Measurements from ENCODE around the gene RNF41. TPM values are rescaled to one million over a fixed set of nuclear protein-coding genes. Genes with fewer than 3 reads are reported as not detected.
A peak's percentile ranks its signal among the peaks of the same experiment; 100 is the strongest.

RNF41 gene
- total RNA-seq, 1 donor from 2014 or later: 25.1 TPM

DNA sequence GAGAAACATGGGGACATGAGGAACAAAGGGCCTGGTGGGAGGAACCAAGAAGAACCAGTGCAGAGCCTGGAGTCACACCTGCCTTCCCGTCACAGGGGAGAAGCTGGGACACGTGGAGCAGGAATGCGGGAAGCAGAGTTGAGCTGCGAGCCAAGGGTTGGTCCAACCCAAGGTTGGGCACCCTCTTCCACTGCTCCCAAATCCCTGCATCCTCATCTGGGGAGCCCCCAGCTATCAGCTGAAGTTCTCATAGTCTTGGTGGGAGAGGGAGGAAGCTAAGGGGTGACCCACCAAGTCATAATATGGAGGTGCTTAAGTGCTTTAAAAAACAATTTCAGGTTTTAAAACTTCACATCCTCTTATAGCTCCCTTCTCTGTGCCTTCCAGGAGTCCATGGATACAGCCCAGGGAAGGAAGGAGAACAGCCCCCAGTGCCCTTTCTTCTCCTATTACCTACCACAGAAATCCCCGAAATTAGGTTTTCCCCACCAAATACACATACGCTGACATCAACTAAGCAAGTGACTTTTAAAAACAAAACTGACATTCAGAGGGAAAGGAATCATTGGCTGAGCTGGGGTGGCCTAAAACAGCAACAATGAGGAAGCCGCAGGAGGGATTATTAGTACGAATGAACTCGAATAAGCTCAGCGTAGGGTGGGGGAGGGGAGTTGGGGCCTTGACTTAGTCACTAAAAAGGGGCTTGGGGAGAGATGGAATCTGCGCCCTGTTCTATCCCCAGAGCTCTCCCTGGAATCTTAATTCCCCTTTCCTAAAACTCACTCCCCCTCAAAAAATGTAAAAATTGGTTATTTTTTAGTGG is 59.0 kb downstream of the RNF41 start:
- H3K4me3 ChIP-seq (ENCODE audit: low read depth, low read length): no peak overlapping the region
- TF ChIP-seq CTCF (conservative IDR thresholded peaks at IDR 0.05; ENCODE audit: low read depth, low read length): no peak
- no peak for DNase-seq (ENCODE audit: low read depth)

DNA sequence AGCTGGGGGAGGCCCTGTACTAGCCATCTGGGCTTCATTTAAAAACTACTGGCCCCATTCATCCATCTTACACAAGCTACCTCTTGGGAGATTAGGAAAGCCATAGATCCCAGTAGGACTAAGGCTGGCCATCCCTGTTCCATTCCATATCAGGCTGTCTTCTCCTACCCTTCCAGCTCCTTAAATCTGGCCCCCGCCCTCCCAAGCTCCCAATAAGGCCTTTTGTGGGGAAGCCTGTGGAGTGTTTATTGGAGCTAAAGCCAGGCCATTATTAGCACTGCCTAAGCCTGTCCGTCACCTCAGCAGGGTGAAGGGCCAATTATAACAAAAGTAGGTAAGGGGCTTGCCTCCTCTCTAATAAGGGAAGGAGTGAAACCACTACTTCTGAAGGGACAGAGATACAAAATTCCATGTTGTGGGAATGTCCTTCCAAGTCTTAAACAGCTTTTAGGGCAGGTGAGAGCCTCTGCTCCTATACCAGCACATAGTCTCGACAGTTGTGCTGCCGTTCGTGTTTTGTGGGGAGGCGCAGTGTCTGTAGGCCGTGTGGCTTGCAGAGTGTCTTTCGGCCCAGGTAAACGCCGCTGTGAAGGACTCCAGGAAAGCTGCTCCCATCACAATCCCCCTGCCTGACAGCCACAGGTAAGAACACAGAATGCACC is 59.9 kb downstream of the RNF41 start:
- no peak overlapping the region for H3K4me3 ChIP-seq (ENCODE audit: low read depth, low read length)
- TF ChIP-seq CTCF (conservative IDR thresholded peaks at IDR 0.05; ENCODE audit: low read depth, low read length): no peak
- DNase-seq (ENCODE audit: low read depth): no peak

DNA sequence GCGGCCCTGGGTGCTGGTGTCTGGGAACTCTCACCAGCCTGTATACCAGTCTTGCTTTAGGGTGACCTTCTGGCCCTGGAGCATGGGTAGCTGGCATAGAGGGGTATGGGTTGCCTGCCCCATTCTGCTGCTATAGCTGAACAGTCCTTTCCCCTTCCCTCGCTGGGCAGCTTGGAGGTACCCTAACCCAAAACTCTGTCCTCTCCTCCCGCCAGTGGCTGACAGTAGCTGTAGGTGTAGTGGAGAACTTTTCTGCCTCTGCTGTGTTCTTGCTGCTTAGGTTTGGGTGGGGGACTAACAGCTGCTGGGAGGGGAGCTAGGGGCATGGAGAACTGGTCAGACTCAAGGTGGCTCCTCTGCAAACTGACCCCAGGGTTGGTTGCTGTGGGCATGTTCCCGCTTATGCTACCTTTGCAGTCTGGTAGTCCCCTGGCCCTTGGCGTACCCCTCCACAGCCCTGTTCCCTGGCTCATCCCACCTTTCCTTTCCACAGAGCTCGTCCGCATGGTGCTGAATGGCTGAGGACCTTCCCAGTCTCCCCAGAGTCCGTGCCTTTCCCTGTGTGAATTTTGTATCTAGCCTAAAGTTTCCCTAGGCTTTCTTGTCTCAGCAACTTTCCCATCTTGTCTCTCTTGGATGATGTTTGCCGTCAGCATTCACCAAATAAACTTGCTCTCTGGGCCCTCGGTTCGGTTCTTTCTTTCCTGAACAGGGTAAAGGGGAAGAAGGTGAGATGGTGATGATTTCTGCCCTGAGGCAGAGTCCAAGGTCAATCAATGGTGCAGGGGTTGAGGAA is 60.6 kb downstream of the RNF41 start:
- H3K4me3 ChIP-seq (ENCODE audit: low read depth, low read length): peak overlapping the region; percentile 92
- DNase-seq (ENCODE audit: low read depth): no peak
- TF ChIP-seq CTCF (conservative IDR thresholded peaks at IDR 0.05; ENCODE audit: low read depth, low read length): no peak

DNA sequence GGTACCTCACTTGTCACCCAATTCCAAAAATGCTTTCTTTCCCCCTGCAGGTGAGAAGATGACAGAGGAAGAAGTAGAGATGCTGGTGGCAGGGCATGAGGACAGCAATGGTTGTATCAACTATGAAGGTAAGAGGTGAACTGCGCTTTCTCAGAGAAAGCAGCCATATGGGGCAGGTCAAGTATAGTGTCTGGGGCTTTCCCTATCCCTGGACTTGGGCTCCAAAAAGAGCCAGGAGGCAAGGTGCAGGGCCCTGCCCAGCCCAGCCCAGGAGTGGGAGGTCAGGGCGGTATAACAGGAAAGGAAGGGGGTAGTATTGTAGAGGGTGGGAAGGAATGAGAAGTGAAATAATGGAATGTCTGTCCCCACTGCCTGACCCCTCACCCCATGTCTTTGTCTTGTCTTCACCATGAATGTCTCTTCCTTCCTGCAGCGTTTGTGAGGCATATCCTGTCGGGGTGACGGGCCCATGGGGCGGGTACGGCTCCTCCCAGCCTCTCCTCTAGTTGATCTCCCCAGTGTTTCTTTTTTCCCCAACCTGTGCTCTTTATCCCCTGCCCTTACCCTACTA is 61.4 kb downstream of the RNF41 start:
- no peak for TF ChIP-seq CTCF (conservative IDR thresholded peaks at IDR 0.05; ENCODE audit: low read depth, low read length)
- peak overlapping the region; percentile 92 for H3K4me3 ChIP-seq (ENCODE audit: low read depth, low read length)
- DNase-seq (ENCODE audit: low read depth): no peak

GRCh38 chr12:56159482-56160192 is 62.1 kb downstream of the RNF41 start:
- no peak for DNase-seq (ENCODE audit: low read depth)
- TF ChIP-seq CTCF (conservative IDR thresholded peaks at IDR 0.05; ENCODE audit: low read depth, low read length): no peak
- H3K4me3 ChIP-seq (ENCODE audit: low read depth, low read length): peak overlapping the region; percentile 92

GRCh38 chr12:56158926-56159461 is 62.7 kb downstream of the RNF41 start:
- peak overlapping the region; percentile 92 for H3K4me3 ChIP-seq (ENCODE audit: low read depth, low read length)
- peak; percentile 10 for DNase-seq (ENCODE audit: low read depth)
- TF ChIP-seq CTCF (conservative IDR thresholded peaks at IDR 0.05; ENCODE audit: low read depth, low read length): no peak
